Measurements from ENCODE around the gene ABL2. TPM values are rescaled to one million over a fixed set of nuclear protein-coding genes. Genes with fewer than 3 reads are reported as not detected.
A peak's percentile ranks its signal among the peaks of the same experiment; 100 is the strongest.
"Not testable (repeated sequence)": the region's sequence is repeated elsewhere in the genome, so short reads cannot be mapped to it uniquely, and the experiment has no call there.

The ABL2 gene
- total and polyA plus RNA-seq, 10 donors, result 1.3 to 21.7 (median 16.0) TPM

- peaks cover 0 to 2% (median 0%) of the 10 kb centered on the region in 6 donors for H3K4me1 ChIP-seq
- H3K27ac ChIP-seq, result no peak overlapping the region
- DNase-seq, result no peak
- H3K36me3 ChIP-seq, result no peaks in the 10 kb centered on the region
- TF ChIP-seq CTCF (IDR thresholded peaks at IDR 0.05 in 8 of 11, conservative IDR thresholded peaks at IDR 0.05 in 3 of 11) (no peak), POLR2AphosphoS5 (IDR thresholded peaks at IDR 0.05) (no peak), POLR2A (IDR thresholded peaks at IDR 0.05) (no peak)
- H3K4me3 ChIP-seq, result no peak overlapping the region
- H3K9me3 ChIP-seq, result no peaks in the 10 kb centered on the region
- 64 to 86% (median 82%) methylated on average over 3 to 4 of the region's 4 CpGs for WGBS, 5 donors
- intact Hi-C loops (cut with DNase I; ENCODE audit: low total_unique reads), result no loop called here
- no peaks in the 10 kb centered on the region for H3K27me3 ChIP-seq (replicated peaks in 1 of 7)
Observed at GRCh38 chr1:179252606-179253005, 23.1 kb upstream of the ABL2 start.

DNA sequence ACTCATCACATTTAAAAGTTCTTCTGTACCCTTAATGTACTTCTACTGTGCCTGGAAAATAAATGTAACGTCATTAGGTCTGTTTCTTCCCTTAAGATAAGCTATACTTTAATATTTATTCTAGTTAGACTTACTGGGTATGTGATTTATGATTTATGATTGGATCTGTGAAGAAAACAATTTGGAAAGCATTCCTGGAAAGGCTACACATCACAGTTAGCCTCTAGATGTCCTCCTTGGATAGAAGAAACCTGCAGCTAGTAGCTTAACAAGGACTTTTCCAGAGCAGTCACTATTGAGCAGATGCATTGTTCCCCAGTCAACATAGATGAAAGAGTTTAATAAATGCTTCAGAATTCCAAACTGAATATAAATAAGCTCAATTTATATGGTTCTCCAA is 22.2 kb upstream of the ABL2 start:
- no peak overlapping the region for H3K27ac ChIP-seq
- no peak overlapping the region for H3K4me3 ChIP-seq
- intact Hi-C loops (cut with DNase I; ENCODE audit: low total_unique reads), result no loop called here
- no peaks in the 10 kb centered on the region for H3K9me3 ChIP-seq
- no peak for DNase-seq
- no peaks in the 10 kb centered on the region for H3K27me3 ChIP-seq (replicated peaks in 1 of 7)
- TF ChIP-seq POLR2A (IDR thresholded peaks at IDR 0.05), result no peak
- peak in 4 of 11 experiments; percentile 19 to 48 (median 26) for TF ChIP-seq CTCF (IDR thresholded peaks at IDR 0.05 in 8 of 11, conservative IDR thresholded peaks at IDR 0.05 in 3 of 11)
- no peak for TF ChIP-seq POLR2AphosphoS5 (IDR thresholded peaks at IDR 0.05)
- H3K4me1 ChIP-seq, result peaks cover 0 to 2% (median 0%) of the 10 kb centered on the region in 6 donors
- H3K36me3 ChIP-seq, result no peaks in the 10 kb centered on the region
- WGBS, 5 donors, result 0 to 89% (median 59%) methylated on average over 1 of the region's 1 CpG

DNA sequence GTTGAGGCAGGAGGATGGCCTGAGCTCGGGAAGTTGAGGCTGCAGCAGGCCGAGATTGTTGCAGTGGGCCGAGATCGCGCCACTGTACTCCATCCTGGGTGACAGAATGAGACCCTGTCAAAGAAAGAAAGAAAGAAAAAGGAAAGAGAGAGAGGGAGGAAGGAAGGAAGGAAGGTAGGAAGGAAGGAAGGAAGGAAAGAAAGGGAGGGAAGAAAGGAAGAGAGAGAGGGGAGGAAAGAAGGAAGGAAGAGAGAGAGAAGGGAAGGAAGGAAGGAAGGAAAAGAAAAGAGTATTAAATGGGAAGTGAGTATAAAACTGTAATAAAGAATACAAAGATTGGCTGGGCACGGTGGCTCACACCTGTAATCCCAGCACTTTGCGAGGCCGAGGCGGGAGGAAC is 18.4 kb upstream of the ABL2 start:
- TF ChIP-seq POLR2AphosphoS5 (IDR thresholded peaks at IDR 0.05), result no peak
- no peak for TF ChIP-seq POLR2A (IDR thresholded peaks at IDR 0.05)
- TF ChIP-seq CTCF (IDR thresholded peaks at IDR 0.05 in 8 of 11, conservative IDR thresholded peaks at IDR 0.05 in 3 of 11), result no peak
- DNase-seq, result no peak
- peaks cover 0 to 2% (median 0%) of the 10 kb centered on the region in 6 donors for H3K4me1 ChIP-seq
- 81 to 97% (median 87%) methylated on average over 9 of the region's 9 CpGs for WGBS, 5 donors
- intact Hi-C loops (cut with DNase I; ENCODE audit: low total_unique reads), result no loop called here
- no peaks in the 10 kb centered on the region for H3K36me3 ChIP-seq
- no peaks in the 10 kb centered on the region for H3K27me3 ChIP-seq (replicated peaks in 1 of 7)
- H3K27ac ChIP-seq, result no peak overlapping the region
- H3K9me3 ChIP-seq, result no peaks in the 10 kb centered on the region
- no peak overlapping the region for H3K4me3 ChIP-seq

DNA sequence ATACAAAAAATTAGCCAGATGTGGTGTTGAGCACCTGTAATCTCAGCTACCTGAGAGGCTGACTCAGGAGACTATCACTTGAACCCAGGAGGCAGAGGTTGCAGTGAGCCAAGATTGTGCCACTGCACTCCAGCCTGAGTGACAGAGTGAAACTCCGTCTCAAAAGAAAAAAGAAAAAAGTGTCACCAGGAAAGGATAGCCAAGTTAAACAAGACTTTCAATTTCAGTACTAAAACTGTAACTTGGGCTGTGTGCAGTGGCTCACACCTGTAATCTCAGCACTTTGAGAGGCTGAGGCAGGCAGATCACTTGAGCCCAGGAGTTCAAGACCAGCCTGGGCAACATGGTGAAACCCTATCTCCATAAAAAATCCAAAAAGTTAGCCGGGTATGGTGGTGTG is 15.9 kb upstream of the ABL2 start:
- H3K27me3 ChIP-seq (replicated peaks in 1 of 7); H3K9me3 ChIP-seq; H3K4me3 ChIP-seq; DNase-seq; H3K36me3 ChIP-seq; H3K4me1 ChIP-seq; intact Hi-C loops (cut with DNase I; ENCODE audit: low total_unique reads); H3K27ac ChIP-seq: not testable (repeated sequence)
- WGBS, 5 donors, result 72 to 88% (median 78%) methylated on average over 2 of the region's 2 CpGs

DNA sequence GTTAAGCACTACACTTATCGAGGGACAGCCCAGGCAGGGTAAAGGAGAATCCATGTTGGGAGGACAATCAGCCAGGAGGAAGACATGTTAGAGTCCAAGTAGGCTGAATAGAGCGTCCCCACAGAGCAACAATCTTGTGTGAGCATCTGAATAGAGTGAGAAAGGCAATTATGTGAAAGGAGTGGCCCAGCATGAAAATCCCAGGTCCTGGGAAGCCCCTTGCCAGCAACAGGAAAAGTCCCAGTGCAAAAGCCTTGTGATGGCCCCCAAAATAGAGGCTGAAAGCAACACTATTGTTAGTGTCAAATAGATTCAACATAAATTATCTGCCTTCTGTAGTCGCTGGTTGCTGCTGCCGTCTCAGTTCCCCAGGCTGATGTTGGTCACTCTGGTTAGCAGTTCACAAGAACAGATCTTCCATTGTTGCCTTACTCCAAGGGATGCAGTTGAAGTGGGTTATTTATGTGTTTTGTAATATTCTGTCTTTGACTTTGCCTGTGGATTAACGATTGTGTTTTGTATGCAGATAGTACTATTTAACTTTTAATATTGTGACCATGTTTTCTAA is 12.1 kb upstream of the ABL2 start:
- Histone ChIP-seq H3K27ac (no peak overlapping the region), H3K27me3 (replicated peaks in 1 of 7) (no peaks in the 10 kb centered on the region), H3K36me3 (no peaks in the 10 kb centered on the region), H3K4me1 (no peaks in the 10 kb centered on the region), H3K9me3 (no peaks in the 10 kb centered on the region), H3K4me3 (no peak overlapping the region)
- TF ChIP-seq POLR2AphosphoS5 (IDR thresholded peaks at IDR 0.05) (no peak), POLR2A (IDR thresholded peaks at IDR 0.05) (no peak), CTCF (IDR thresholded peaks at IDR 0.05 in 8 of 11, conservative IDR thresholded peaks at IDR 0.05 in 3 of 11) (no peak)
- DNase-seq, result no peak
- 85 to 93% (median 90%) methylated on average over 5 of the region's 5 CpGs for WGBS, 5 donors
- intact Hi-C loops (cut with DNase I; ENCODE audit: low total_unique reads), result no loop called here
